SK-N-SH (cell line): ENCODE data around the gene GSTO2. TPM values are rescaled to one million over a fixed set of nuclear protein-coding genes. Genes with fewer than 3 reads are reported as not detected.

ENCODE experiments used
- CTCF ChIA-PET: fragments of 300-600, 350-600 bp; formaldehyde crosslinking; extraction: SDS; loops from one replicate; lab custom pipeline; 2021; lab: Yijun Ruan, JAX
- POLR2A ChIA-PET: fragments of 350-600 bp; sonication (Branson Sonifier 250); formaldehyde crosslinking; extraction: SDS; loops from one replicate; lab custom pipeline; 2020; ENCODE audit warnings: antibody characterized with exemption, inconsistent platforms; lab: Yijun Ruan, JAX
- DNase-seq: peaks from one replicate; pipeline ENCODE4 v3.0.0; 2012
- H2AFZ ChIP-seq: fragments of 200-600 bp; sonication (generic); 2 replicates; pipeline ENCODE4 v1.8.1; 2016; ENCODE audit warnings: antibody characterized with exemption, mild to moderate bottlenecking, low read depth
- H3F3A ChIP-seq: fragments of 200-600 bp; sonication (generic); replicated peaks from 2 replicates; pipeline ENCODE3; 2016; ENCODE audit warnings: antibody characterized with exemption, mild to moderate bottlenecking; ENCODE audit not compliant: insufficient read depth
- H3K27ac ChIP-seq, 2 experiments: fragments of 200-500 bp in 1 of 2; fragments of 200-600 bp in 1 of 2; sonication (Bioruptor generic) in 1 of 2; sonication (generic), shearing (Covaris generic) in 1 of 2; 2 replicates each; pipeline versions ENCODE4 v1.5.1 to v1.6.1; 2014 to 2016; ENCODE audit warnings: low read depth in 2 of 2, inconsistent platforms in 1 of 2, low read length in 1 of 2, mild to moderate bottlenecking in 1 of 2, mixed read lengths in 1 of 2
- H3K27me3 ChIP-seq: fragments of 200-600 bp; sonication (generic), shearing (Covaris generic); 2 replicates; pipeline ENCODE4 v1.6.1; 2016; ENCODE audit warnings: mixed run types; ENCODE audit not compliant: insufficient read depth
- H3K36me3 ChIP-seq, 2 experiments: fragments of 200-500 bp in 1 of 2; fragments of 200-600 bp in 1 of 2; sonication (Bioruptor generic) in 1 of 2; sonication (generic) in 1 of 2; replicated peaks in 1 of 2; 2 replicates each; pipeline versions ENCODE3 to v1.5.1; 2014 to 2016; ENCODE audit warnings: low read length in 1 of 2, mild to moderate bottlenecking in 1 of 2; ENCODE audit not compliant: insufficient read depth in 2 of 2, control insufficient read depth in 1 of 2
- H3K4me1 ChIP-seq, 2 experiments: fragments of 200-500 bp in 1 of 2; fragments of 200-600 bp in 1 of 2; sonication (Bioruptor generic) in 1 of 2; sonication (generic), shearing (Covaris generic) in 1 of 2; 2 replicates each; pipeline versions ENCODE4 v1.5.1 to v1.6.1; 2014 to 2016; ENCODE audit warnings: low read depth in 1 of 2, low read length in 1 of 2, mixed run types in 1 of 2; ENCODE audit not compliant: insufficient read depth in 2 of 2, control insufficient read depth in 1 of 2
- H3K4me2 ChIP-seq: fragments of 200-600 bp; sonication (generic), shearing (Covaris generic); 2 replicates; pipeline ENCODE4 v1.6.1; 2017; ENCODE audit warnings: mixed run types
- H3K4me3 ChIP-seq, 2 experiments: fragments of 200-500 bp in 1 of 2; fragments of 200-600 bp in 1 of 2; sonication (Bioruptor generic) in 1 of 2; sonication (generic), shearing (Covaris generic) in 1 of 2; 2 replicates each; pipeline versions ENCODE4 v1.5.1 to v1.8.1; 2014 to 2016; ENCODE audit warnings: low read depth in 2 of 2, inconsistent platforms in 1 of 2, low read length in 1 of 2, mild to moderate bottlenecking in 1 of 2, mixed read lengths in 1 of 2, moderate library complexity in 1 of 2
- H3K79me2 ChIP-seq: fragments of 200-600 bp; sonication (generic); 2 replicates; pipeline ENCODE4 v1.8.1; 2017; ENCODE audit warnings: mild to moderate bottlenecking; ENCODE audit not compliant: insufficient read depth
- H3K9ac ChIP-seq: fragments of 200-600 bp; sonication (generic); 2 replicates; pipeline ENCODE4 v1.6.1; 2017; ENCODE audit warnings: mixed run types
- H3K9me2 ChIP-seq: fragments of 200-600 bp; sonication (generic); 2 replicates; pipeline ENCODE4 v1.6.1; 2017; ENCODE audit warnings: mixed run types
- H3K9me3 ChIP-seq: fragments of 200-600 bp; sonication (generic); 2 replicates; pipeline ENCODE4 v1.6.1; 2017; ENCODE audit warnings: mixed run types, mild to moderate bottlenecking, moderate library complexity
- H4K20me1 ChIP-seq: fragments of 200-600 bp; sonication (generic); 2 replicates; pipeline ENCODE4 v1.6.1; 2017; ENCODE audit warnings: mild to moderate bottlenecking, mixed run types; ENCODE audit not compliant: insufficient read depth
- ELF1 ChIP-seq: IDR thresholded peaks from 2 replicates; pipeline ENCODE4 v1.4.0; 2012
- GABPA ChIP-seq: IDR thresholded peaks from 2 replicates; pipeline ENCODE4 v1.4.0; 2012; ENCODE audit warnings: low read depth, mild to moderate bottlenecking
- JUND ChIP-seq: IDR thresholded peaks from 2 replicates; pipeline ENCODE4 v1.4.0; 2012
- MXI1 ChIP-seq: IDR thresholded peaks from 2 replicates; pipeline ENCODE4 v1.6.1; 2012; ENCODE audit warnings: mild to moderate bottlenecking, low read depth, low read length, improper control_type of control experiment
- NFIC ChIP-seq: IDR thresholded peaks from 2 replicates; pipeline ENCODE4 v1.4.0; 2012; ENCODE audit warnings: borderline replicate concordance
- POLR2AphosphoS5 ChIP-seq: IDR thresholded peaks from 2 replicates; pipeline ENCODE4 v1.6.1; 2012; ENCODE audit warnings: low read depth, low read length
- RCOR1 ChIP-seq: fragments of 150-350 bp; IDR thresholded peaks from 2 replicates; pipeline ENCODE4 v1.6.1; 2017; ENCODE audit warnings: antibody characterized with exemption, low read length
- RFX5 ChIP-seq: IDR thresholded peaks from 2 replicates; pipeline ENCODE4 v1.6.1; 2012; ENCODE audit warnings: mild to moderate bottlenecking, improper control_type of control experiment, low read length
- RXRA ChIP-seq: IDR thresholded peaks from 2 replicates; pipeline ENCODE4 v1.4.0; 2012; ENCODE audit warnings: low read depth, mild to moderate bottlenecking, borderline replicate concordance
- SIN3A ChIP-seq: IDR thresholded peaks from 2 replicates; pipeline ENCODE4 v1.6.1; 2012; ENCODE audit warnings: low read depth, mild to moderate bottlenecking, low read length, moderate library complexity, borderline replicate concordance
- TAF1 ChIP-seq: IDR thresholded peaks from 2 replicates; pipeline ENCODE4 v1.6.1; 2012; ENCODE audit warnings: low read depth, mild to moderate bottlenecking, low read length, moderate library complexity, borderline replicate concordance
- TCF12 ChIP-seq: IDR thresholded peaks from 2 replicates; pipeline ENCODE4 v1.4.0; 2012
- WGBS: methylation state at CpG from one replicate; pipeline ENCODE4 v1.1.6; 2017; ENCODE audit warnings: low lambda C conversion rate; 5-methylcytosine and 5-hydroxymethylcytosine counted together
- polyA plus RNA-seq, 3 experiments: library from polyadenylated mRNA; depleted of rRNA; stranded (reverse); fragments of >200 nt; gene quantifications; 2 replicates each; pipeline ENCODE4 v1.2.3, GENCODE V29; 2012
- TF ChIP-seq, protein P1 (sequence below): IDR thresholded peaks from 2 replicates; pipeline ENCODE4 v1.6.1; 2012; ENCODE audit warnings: mild to moderate bottlenecking, low read depth, low read length, moderate library complexity
- TF ChIP-seq, protein P2 (sequence below): IDR thresholded peaks from 2 replicates; pipeline ENCODE4; 2012
- TF ChIP-seq, protein P3 (sequence below): IDR thresholded peaks from 2 replicates; pipeline ENCODE4 v1.4.0; 2012; ENCODE audit warnings: low read depth

GSTO2 gene
- polyA plus RNA-seq, 1 of the 3 experiments (the other 2 are of a cell fraction): 0.49 TPM

DNA sequence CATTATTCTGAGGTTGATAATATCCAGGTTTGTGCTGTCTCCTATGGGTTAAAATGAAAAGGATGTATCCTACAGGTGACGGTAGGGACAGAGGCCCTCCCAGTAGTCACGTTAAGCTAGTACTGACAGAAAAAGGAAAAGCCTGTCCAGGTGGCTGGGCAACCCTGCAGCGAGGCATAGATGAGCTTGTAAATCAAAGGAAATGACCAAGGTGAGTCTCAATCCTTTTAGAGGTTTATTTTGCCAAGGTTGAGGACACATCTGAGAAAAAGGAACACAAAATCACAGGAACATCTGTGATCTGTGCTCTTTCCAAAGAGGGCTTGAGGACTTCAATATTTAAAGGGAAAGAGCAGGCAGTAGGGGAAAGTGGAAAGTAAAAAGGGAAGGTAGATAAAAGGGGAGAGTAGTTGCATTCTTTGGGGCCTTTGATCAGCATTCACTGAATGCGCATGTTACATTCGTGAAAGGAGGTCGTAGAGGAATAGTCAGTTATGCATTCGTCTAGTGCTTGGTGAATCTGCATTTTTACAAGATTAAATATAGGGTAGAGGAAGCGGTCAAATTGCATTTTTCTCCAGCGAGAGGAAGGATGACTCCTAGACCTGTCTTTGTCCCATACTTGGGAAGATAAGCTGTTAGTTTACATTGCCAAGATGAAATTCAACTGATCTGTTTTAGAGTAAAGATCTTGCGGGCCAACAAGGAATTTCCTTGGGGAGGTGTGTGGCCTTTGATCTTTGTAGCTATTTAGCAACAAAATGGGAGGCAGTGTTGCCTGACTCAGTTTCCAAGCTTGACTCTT lies 15.2 kb upstream of the GSTO2 start:
- H3K4me3 ChIP-seq: peak overlapping the region; percentile 87 to 90; a peak in 3 of 4 replicates
- no peaks in the 10 kb centered on the region for H3K27me3 ChIP-seq
- H3K36me3 ChIP-seq: peaks cover 13 to 22% of the 10 kb centered on the region in 2 experiments
- DNase-seq: no peak
- H3K4me2 ChIP-seq: peak overlapping the region; percentile 83
- H3K79me2 ChIP-seq: peaks cover 48% of the 10 kb centered on the region
- WGBS: 84% methylated on average over 10 of the region's 10 CpGs
- POLR2A ChIA-PET: interaction anchor here (0.6 to 1.8 kb wide), 4 partner anchors 10 to 366 kb away, joined by 3 to 10 read pairs (median 4); partner anchors contain the start of gene GSTO2
- H3K9me2 ChIP-seq: no peaks in the 10 kb centered on the region
- peak overlapping the region; percentile 96 for H2AFZ ChIP-seq
- CTCF ChIA-PET: interaction anchor here (0.7 to 4.9 kb wide), 10 partner anchors 9 to 153 kb away, joined by 3 to 28 read pairs (median 4); partner anchors contain the start of gene CFAP58
- H3K27ac ChIP-seq: peak overlapping the region in 1 of 2 experiments; percentile 93; a peak in 3 of 4 replicates
- H3K4me1 ChIP-seq: peaks cover 8 to 17% of the 10 kb centered on the region in 2 experiments; a peak in 3 of 4 replicates
- H3F3A ChIP-seq: peaks cover 24% of the 10 kb centered on the region
- H3K9me3 ChIP-seq: no peaks in the 10 kb centered on the region
- TF ChIP-seq MXI1 (no peak), RFX5 (no peak), NFIC (no peak)
- peak overlapping the region; percentile 95; the same call in 1 of the 2 replicates for H3K9ac ChIP-seq
- H4K20me1 ChIP-seq: peaks cover 11% of the 10 kb centered on the region

DNA sequence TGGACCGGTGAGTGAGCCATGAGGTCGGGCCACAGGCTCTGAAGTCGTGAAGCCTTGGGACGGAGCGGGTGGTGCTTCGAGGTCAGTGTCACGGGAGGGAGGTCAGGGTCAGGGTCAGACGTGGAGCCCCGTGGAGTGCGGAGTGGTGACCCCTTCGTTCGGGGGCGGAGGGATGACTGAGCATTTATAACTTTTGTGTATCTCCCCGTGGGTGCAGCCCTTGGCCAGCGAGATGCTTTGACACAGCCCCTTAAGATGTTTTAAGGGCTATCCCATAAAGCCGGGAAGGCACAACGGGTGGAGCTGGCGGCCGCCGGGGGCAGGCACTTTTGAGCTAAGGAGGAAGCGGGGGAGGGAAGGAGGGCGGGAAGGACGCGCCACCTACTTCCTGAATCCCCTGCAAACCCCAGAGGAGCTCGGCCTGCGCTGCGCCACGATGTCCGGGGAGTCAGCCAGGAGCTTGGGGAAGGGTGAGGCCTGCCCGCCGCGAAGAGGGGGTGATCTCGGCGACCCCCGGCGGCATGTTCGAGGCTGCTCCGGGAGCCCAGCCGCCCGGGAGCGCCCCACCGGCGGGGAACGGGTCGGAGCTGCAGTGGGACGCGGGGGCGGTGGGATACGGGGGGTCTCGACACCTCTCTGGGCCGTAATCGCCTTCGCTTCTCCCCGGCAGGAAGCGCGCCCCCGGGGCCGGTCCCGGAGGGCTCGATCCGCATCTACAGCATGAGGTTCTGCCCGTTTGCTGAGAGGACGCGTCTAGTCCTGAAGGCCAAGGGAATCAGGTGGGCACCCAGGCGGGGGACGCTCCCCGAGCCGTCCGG lies 14.3 kb upstream of the GSTO2 start, which contains the start of gene GSTO1:
GSTO1 (plus strand) TSS at position 400 of the 818 bp plus-strand sequence; CDS start at position 437, 37 bp downstream.
- H3K9me3 ChIP-seq: no peaks in the 10 kb centered on the region
- peaks cover 8 to 21% of the 10 kb centered on the region in 2 experiments for H3K4me1 ChIP-seq
- ChIA-PET POLR2A (interaction anchor here (0.6 to 1.8 kb wide), 4 partner anchors 9 to 367 kb away, joined by 3 to 10 read pairs (median 4); partner anchors contain the start of gene GSTO2), CTCF (interaction anchor here (1.0 to 4.9 kb wide), 9 partner anchors 9 to 152 kb away, joined by 3 to 28 read pairs (median 4); partner anchors contain the start of genes CFAP58 and SFR1)
- peak within 1 kb of the TSS; percentile 87 to 90 for H3K4me3 ChIP-seq
- H3K79me2 ChIP-seq: peaks cover 57% of the 10 kb centered on the region
- H4K20me1 ChIP-seq: peaks cover 11% of the 10 kb centered on the region
- peak; percentile 86 for DNase-seq
- H3K27ac ChIP-seq: peak within 1 kb of the TSS; percentile 89 to 93
- no peaks in the 10 kb centered on the region for H3K9me2 ChIP-seq
- H3K36me3 ChIP-seq: peaks cover 22 to 30% of the 10 kb centered on the region in 2 experiments
- peak within 1 kb of the TSS; percentile 95 for H3K9ac ChIP-seq
- peak within 1 kb of the TSS; percentile 96 for H2AFZ ChIP-seq
- peaks cover 33% of the 10 kb centered on the region for H3F3A ChIP-seq
- H3K4me2 ChIP-seq: peak within 1 kb of the TSS; percentile 83
- no peaks in the 10 kb centered on the region for H3K27me3 ChIP-seq
- 4% methylated on average over 29 of the region's 69 CpGs for WGBS
- TF ChIP-seq SIN3A: peak; percentile 13; the same call in 1 of the 2 replicates
- TF ChIP-seq, protein P1, sequence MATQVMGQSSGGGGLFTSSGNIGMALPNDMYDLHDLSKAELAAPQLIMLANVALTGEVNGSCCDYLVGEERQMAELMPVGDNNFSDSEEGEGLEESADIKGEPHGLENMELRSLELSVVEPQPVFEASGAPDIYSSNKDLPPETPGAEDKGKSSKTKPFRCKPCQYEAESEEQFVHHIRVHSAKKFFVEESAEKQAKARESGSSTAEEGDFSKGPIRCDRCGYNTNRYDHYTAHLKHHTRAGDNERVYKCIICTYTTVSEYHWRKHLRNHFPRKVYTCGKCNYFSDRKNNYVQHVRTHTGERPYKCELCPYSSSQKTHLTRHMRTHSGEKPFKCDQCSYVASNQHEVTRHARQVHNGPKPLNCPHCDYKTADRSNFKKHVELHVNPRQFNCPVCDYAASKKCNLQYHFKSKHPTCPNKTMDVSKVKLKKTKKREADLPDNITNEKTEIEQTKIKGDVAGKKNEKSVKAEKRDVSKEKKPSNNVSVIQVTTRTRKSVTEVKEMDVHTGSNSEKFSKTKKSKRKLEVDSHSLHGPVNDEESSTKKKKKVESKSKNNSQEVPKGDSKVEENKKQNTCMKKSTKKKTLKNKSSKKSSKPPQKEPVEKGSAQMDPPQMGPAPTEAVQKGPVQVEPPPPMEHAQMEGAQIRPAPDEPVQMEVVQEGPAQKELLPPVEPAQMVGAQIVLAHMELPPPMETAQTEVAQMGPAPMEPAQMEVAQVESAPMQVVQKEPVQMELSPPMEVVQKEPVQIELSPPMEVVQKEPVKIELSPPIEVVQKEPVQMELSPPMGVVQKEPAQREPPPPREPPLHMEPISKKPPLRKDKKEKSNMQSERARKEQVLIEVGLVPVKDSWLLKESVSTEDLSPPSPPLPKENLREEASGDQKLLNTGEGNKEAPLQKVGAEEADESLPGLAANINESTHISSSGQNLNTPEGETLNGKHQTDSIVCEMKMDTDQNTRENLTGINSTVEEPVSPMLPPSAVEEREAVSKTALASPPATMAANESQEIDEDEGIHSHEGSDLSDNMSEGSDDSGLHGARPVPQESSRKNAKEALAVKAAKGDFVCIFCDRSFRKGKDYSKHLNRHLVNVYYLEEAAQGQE: no peak
- TF ChIP-seq RXRA: no peak
- no peak; the same call in 1 of the 2 replicates for TF ChIP-seq JUND
- TF ChIP-seq, protein P2, sequence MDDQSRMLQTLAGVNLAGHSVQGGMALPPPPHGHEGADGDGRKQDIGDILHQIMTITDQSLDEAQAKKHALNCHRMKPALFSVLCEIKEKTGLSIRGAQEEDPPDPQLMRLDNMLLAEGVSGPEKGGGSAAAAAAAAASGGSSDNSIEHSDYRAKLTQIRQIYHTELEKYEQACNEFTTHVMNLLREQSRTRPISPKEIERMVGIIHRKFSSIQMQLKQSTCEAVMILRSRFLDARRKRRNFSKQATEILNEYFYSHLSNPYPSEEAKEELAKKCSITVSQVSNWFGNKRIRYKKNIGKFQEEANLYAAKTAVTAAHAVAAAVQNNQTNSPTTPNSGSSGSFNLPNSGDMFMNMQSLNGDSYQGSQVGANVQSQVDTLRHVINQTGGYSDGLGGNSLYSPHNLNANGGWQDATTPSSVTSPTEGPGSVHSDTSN: no peak
- TF ChIP-seq RCOR1: no peak
- TF ChIP-seq TAF1: peak; percentile 84
- TF ChIP-seq, protein P3, sequence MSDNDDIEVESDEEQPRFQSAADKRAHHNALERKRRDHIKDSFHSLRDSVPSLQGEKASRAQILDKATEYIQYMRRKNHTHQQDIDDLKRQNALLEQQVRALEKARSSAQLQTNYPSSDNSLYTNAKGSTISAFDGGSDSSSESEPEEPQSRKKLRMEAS: peak; percentile 69
- TF ChIP-seq POLR2AphosphoS5: peak; percentile 82
- peak; percentile 72 for TF ChIP-seq GABPA
- peak; percentile 92 for TF ChIP-seq ELF1
- TF ChIP-seq TCF12: no peak
- TF ChIP-seq MXI1: peak; percentile 33; the same call in 1 of the 2 replicates
- TF ChIP-seq, all 33 proteins: peak for 7
